GM21737 (cell line): ENCODE measurements around the gene SRC.
A peak's percentile ranks its signal among the peaks of the same experiment; 100 is the strongest.

Experiments used
- ATAC-seq: cut with Tn5 transposase; IDR thresholded peaks from one replicate; pipeline ENCODE4 v1.9.1; 2021; ENCODE audit warnings: mild to moderate bottlenecking, moderate library complexity; ENCODE audit not compliant: unreplicated experiment

SRC gene

DNA sequence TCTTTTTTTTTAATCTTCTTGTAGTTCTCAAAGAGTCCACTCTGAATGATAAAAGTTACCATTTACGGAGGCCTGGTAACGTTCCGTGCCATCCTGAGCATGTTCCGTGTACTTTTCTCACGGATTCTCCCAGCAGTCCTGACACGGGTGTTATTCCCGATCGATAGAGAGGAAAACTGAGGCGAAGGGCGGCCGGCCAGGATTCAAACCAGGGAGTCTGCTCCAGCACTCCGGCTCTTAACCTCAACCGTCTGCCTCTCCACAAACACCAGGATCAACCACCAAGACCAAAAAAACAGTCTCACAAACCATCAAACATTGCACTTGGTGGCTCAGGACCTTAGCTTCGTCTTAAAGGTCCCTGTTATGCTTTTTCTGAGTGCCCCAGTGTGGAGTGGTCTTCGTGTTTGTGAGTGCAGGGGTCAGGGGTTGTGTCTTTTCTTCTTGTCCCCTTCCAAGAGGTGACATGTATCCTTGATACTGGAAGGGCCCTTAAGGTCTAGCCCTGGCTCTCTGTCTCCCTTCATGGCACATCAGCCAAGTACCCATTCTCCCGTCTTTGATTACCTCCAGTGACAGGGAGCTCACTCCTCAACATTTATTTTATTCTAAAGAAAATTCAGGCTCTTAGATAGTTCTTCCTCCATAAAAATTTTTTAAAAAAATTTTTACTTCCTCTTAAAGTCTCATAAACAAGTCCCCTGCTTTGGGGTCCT, 35.1 kb downstream of the SRC start:
- no peak for ATAC-seq

DNA sequence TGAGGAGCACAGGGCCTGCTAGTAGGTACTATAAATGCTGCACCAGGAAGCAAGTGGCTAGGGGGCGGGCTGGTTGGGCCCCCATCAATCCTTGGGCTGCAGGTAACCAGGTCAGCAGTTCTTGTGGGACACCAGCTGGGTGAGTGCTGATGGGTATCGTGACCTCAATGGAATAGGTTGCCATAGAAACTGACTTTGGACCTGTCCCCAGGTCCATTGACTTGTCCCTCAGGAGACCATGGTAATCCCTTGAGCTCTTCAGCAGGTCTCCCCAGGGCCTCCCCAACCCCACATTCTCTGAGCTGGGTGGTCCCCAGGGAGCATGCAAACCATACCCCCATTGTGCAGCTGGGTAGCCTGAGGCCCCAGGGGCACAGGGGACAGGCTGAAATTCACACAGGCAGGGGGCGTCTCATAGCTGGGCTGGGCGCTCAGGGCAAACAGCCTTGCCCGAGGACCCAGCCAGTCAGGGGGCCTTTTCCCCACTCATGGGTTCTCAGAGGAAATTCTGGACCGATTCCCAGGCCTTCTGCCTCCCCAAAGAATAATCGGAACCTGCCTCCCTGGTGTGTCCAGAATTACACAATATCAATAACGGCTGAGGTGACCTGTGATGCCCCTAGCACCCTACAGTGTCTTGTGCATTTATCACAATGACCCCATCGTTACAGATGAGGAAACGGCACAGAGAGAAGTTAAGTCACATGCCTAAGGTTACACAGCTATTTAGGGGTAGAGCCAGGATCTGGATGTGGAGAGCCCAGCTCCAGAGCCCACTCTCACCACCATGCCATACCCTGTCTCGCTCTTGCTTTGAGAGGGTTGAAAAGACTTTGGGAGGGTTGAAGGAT, 35.9 kb downstream of the SRC start:
- no peak for ATAC-seq

DNA sequence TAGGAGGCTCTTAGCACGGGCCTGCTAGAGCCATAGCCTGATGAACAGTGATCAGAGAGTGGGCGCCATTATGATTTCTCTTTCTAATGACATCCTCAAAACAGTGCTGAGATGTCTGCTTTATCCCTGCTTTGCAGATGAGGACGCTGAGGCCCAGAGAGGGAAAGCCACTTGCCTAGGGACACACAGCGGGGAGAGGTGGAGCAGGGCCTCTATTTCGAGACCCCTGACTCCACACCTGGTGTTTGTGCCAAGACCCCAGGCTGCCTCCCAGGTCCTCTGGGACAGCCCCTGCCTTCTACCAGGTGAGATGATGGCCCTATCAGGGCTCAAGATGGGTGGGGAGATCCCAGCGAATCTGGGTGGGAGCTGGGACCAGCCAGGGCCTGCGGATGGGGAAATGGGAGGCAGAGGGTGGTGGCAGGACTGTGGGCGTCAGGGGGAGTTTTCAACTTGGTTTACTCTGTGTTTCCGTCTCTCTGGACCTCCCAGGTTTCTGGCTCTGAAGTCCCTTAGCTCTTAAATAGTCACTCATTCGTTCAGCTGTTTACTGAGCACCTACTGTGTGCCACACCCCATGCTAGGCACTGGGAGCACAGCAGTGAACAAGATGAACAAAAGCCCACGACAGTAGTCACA, 36.7 kb downstream of the SRC start:
- ATAC-seq: no peak

DNA sequence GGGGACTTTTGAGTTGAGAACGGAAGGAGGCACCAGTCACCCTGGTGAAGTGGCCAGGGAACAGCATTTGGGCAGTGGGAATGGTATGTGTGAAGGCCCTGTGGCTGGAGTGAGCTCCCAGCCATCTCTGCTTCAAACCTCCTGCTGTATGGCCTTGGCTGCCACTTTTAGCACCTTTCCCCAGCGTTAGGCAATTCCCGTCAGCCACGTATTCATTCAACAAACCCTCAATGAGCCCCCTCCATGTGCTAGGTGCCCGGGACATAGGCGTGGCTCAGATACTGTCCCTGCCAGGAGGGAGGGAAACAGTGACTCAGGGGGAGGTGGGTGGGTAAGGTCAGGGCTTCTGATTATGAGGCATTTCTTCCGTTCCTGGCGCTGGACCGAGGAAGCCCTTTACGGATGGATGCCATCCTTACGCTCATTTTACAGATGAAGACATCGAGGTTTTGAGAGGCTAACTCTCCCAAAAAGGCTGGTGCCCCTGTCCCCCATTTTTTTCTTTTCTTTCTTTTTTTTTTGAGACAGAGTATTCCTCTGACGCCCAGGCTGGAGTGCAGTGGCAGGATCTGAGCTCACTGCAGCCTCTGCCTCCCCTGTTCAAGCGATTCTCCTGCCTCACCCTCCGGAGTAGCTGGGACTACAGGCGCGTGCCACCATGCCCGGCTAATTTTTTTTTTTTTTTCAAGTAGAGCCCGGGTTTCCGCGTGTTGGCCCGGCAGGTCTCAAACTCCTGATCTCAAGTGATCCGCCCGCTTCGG, 37.5 kb downstream of the SRC start:
- ATAC-seq: no peak

DNA sequence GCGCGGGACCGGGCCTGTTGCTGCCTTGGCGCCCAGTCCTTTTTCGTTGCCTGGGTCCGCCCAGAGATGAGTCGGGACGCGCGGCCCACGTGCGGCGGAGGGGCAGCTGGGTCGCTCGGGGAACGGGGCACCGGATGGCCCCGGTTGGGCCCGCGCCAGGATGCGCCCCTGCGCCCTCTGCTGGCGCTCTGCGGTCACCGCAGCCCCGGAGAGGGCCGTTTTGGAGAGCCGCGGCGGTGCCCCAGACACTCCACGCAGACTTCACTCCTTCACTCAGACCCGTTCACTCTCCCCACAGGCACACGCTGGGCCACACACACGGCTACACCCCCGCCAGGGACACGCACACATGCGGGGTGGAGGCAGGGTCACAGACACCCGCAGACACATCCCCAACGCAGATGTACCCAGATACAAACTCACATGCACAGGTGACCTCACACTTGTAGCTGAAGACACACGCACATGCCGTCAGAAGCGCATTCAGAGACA, 38.8 kb downstream of the SRC start:
- peak; percentile 59 for ATAC-seq

DNA sequence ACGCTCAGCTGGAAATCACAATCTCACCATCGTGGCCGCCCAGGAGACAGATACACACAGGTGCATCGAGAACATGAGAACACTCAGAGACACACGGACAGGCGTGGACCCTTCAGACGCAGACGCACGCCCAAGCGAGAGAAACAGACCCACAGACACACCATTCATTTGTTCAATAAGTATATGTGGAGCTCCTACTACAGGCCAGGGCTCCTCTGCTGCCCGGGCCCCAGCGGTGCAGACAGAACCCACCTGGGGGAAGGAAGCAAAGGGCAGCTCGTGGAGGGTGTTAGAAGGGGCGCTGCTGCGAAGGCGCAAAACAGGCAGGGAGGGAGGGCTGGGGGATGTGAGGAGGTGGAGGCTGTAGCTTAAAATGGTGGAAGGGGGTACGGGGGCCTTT, 39.2 kb downstream of the SRC start:
- no peak for ATAC-seq

DNA sequence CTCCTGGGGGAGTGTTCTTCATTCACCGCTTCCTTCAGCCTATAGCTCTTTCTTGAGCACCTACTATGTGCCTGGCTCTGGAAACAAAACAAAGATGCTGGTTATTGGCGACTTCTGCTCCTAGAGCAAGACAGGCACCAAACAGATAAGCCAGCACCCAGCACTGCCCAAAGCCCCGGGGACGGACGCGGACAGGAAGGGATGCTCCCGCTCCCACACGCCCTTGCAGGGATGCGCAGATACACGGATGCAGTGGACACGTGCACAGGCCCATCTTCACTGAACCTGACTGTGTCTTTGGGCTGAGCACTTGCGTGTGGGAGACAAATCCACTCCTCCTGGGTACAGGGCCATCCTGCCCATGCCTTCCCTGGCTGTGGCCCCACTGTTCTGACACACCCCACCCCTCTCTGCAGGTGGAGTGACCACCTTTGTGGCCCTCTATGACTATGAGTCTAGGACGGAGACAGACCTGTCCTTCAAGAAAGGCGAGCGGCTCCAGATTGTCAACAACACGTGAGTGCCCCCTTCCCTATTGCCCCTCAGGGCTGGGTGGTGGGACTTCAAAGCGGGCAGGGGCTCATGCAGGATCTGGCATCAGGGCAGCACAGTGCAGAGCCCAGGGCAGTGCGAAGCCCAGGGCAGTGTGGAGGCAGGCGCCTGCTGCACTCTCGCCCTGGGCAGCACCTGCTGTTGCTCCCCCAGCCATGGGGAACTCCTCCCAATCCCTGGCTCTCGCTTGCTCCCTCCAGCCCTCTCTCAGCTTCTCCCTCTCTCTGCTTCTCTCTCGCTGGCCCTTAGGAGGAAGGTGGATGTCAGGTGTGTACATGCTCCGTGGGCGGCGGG, 39.9 kb downstream of the SRC start:
- no peak for ATAC-seq

DNA sequence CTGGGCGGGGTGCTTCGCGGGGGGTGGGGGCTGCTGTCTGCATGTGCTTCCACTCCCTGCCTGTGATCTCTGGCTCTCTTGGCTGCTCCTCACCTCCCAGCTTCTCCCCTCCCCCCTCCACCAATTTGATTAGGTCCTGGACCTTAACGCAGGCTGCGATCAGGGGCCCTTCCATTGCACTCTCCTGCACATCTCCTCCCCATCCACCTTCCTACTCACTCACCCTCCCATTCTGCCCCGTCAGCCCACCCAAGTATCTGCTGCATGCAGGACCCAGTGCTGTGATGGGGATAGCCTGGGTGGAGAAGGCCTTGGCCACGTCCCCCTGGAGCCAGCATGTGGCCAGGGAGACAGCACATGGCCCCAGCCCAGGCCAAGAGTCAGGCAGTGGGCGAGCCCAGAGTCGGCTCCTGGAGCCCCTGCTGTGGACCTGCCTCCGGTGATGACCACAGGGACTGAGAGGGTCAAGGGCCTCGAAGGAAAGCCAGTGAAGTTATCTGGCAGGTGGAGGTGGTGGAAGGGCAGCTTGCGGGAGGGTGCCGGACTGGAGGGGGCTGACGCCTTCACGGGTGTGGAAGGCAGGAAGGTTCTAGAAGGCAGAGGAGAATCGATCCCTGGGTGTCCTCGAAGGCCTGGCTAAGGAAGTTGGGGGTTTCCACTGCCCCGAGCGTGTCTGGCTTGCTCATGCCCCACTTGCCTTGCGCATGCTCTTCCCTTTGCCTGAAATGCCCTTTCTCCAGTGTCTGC, 40.7 kb downstream of the SRC start:
- no peak for ATAC-seq

DNA sequence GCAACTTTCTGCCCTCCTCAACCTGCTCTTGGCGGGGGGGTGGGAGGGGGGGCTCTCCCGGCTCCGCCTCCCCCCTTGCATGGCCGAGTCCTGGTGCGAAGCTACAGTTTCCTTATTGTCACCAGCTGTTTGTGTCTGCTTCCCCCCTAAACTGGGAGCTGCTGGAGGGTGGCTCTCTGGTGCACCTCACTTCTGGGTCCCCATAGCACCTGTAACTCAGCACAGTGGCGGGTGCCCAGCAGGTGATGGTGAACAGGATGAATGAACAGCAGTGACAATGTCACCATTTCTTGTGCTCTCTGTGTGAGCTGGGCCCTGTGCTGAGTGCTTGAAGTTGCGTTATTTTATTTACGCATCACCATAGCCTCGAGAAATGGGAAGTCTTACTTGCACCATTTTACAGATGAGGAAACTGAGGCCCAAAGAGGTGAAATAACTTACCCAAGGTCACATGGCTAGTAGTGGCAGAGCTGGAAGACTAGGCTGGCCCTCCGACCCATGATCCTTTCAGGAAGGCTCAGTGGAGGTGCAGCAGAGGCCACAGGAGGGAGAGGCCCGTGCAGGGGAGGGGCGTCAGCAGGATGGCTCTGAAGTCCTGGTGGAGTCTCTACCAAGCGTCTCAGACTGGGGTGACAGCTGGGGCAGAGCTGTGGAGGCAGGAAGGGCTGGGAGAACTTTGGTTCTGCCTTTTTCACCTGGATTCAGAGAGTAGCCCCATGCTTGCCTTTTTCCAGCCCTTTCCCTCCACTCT, 41.8 kb downstream of the SRC start:
- ATAC-seq: no peak

DNA sequence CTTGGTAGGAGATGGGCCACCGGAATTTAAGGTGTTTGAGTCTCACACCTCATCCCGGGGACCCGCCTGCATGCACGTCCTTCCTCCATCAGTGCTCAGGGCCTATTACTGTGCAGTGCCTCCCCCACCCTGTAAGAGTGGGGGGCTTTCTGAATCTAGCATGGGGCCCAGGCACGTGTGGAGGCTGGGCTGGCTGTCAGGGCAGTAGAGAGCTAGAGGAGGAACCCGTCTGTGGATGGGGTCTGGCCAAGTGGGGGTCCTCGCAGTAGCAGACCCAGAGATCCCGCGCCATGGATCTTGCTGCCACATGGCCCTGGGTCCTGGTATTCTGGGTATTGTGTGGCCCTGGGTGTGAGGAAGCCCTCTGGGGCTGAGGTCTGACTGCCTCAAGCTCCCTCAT, 42.9 kb downstream of the SRC start:
- no peak for ATAC-seq

DNA sequence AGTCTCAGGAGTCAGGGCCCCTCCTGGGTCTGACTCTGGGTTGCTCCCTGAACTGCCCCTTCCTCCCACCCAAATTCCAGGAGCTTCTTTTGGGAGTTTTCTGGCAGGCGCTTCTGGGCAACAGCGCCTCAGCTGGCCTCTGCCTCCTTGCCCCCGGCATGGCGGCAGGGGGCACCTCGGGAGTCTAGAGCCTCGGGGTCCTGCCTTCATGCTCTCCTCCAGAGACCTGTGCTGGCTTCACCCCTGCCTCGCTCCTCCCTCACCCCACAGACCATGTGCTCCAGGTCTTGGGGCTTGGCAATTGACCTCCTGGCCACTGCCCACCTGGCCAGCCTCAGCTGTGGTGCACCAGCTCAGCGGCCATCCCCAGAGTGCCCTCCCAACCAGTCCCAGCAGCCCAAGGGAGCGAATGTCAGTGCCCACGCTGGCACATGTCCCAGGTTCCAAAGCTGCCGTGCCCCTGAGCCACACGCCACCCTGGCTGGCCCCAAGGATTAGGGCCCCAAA, 43.4 kb downstream of the SRC start:
- ATAC-seq: no peak

DNA sequence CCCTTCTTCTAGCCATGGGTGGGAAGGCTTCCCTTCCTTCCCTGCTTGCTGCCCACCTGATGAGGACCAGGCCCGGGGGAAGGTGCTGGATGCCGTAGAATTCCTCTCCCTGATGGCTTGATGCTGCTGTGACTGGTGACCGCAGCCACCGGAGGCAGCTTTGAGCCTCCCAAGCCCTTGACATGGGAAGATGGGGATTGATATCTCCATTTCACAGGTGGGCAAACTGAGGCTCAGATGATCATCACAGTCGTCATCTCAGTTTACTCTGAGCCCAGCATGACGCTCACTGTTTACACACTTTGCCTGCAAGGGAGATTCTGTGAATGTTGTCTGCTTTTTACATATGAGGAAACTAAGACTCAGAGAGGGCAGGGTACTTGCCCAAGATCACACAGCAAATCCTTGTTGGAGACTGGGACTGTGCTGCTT, 43.9 kb downstream of the SRC start:
- ATAC-seq: no peak

DNA sequence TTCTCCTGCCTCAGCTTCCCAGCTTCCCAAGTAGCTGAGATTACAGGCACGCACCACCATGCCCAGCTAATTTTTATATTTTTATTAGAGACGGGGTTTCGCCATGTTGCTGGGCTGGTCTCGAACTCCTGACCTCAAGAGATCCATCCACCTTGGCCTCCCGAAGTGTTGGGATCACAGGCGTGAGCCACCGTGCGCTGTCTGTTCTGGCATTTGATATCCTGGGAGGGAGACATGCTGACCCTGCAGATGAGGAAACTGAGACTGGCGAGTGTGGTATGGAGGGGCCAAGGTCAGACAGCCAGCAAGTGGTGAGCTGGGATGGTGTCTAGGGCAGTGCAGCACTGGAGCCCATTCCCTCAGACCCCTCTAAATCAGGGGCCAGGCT, 44.6 kb downstream of the SRC start:
- no peak for ATAC-seq

DNA sequence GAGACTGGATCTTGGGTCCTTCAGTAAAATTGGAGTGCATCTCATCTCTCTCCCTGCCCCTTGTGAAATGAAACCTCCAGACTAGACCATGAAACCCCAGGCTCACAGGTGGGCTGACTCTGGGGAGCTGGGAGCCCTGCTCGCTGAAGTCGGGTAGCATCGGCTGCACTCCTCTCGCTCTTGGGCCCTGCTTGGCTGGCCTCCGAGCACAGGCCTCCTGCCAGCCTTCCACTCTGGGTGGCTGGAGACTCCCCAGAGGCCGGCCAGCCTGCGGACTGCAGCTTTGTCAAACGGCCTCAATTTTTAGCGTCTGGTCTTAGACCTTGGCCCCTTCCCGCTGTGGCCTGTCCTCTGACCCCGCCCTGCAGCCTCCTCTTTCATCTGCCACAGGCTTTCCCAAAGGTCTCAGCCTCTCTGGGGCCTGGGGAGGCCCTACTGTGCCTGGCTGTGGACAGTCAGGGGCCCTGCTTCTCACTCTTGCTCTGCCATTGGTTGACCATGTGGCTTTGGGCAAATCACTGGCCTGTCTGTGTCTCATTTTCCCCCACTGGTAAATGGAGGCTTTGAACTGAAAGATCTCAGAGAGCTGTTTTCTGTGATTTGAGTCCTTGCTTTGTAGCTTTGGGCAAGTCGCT, 45.1 kb downstream of the SRC start:
- no peak for ATAC-seq

DNA sequence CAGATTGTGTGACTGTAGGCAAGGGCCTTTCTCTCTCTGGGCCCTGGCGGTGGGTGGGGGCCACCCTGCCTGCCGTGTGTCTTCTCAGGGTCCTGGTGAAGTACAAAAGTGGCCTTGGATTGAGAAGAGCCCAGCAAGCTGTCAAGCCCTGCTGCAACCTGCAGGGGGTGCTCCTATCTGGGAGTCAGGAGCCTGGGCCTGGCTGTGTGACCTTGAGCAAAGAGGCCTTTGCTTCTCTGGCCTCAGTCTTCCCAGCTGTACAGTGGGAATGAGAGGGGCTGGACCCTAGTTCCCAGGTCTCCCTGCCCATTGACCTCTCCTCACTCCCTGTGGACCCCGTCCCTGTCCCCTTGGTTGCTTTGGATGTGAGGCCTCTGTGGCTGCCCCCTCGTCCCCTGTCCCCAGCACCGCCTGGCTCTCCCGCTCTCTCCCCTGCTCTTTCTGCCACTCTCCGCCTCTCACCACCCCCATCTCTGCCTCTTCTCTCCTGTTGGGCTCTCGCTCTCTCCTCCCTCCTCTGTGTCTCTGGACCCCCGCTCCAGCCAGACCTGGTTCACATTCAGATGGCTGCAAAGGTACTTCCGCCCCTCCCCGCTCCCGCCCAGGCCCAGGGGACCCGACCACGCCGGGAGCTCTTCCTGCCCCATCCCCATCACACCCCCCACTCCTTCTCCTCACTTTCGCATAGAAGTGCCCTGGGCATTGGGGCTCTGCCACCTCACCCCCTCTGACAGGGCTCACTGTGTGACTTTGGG, 46.7 kb downstream of the SRC start:
- ATAC-seq: no peak

DNA sequence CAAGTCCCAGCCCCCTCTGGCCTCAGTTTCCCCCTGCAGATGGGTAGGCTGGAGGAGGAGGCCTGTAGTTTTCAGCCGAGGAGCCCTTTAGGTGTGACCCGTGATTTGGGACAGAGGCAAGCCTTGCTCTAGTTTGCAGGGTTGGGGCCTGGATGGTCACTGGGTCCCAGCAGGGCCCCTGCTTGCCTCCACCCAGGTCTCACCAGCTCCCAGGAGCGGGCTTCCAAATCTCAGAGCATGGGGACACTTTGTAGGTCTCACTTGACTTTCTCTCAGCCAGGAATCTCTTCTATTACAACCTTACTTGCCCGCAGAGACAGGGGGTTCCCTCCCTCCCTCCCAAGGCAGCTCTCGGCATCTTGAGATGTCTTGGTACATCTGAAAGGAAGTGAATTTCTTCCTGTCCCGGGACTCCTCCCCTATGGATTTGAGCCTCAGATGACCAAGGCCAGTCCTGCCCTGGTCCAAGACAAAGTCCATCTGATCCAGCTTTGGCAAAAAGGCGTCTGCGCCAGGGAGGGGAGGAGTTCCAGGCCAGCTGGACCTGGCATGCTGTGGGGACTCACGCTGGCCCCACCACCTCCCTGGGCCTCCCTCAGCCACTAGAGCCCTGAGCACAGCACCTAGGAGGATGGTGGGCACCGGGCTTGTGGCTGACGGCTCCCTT, 47.4 kb downstream of the SRC start:
- no peak for ATAC-seq
